ENCODE measurements around the gene BCAR3. TPM values are rescaled to one million over a fixed set of nuclear protein-coding genes. Genes with fewer than 3 reads are reported as not detected.

Gene BCAR3
- total RNA-seq, 1 donor = 32.0 TPM

- no peak for TF ChIP-seq CTCF (IDR thresholded peaks at IDR 0.05; ENCODE audit: insufficient read depth, low read depth, low read length)
- DNase-seq (ENCODE audit: low read depth) = no peak
- H3K4me3 ChIP-seq (ENCODE audit: low read depth, low read length) = no peak overlapping the region
Observed at GRCh38 chr1:93532780-93533378, 148.8 kb downstream of the BCAR3 start.

GRCh38 chr1:93531193-93531592 is 150.4 kb downstream of the BCAR3 start:
- DNase-seq (ENCODE audit: low read depth) = no peak
- H3K4me3 ChIP-seq (ENCODE audit: low read depth, low read length) = no peak overlapping the region
- no peak for TF ChIP-seq CTCF (IDR thresholded peaks at IDR 0.05; ENCODE audit: insufficient read depth, low read depth, low read length)

- H3K4me3 ChIP-seq (ENCODE audit: low read depth, low read length) = no peak overlapping the region
- DNase-seq (ENCODE audit: low read depth) = no peak
- no peak for TF ChIP-seq CTCF (IDR thresholded peaks at IDR 0.05; ENCODE audit: insufficient read depth, low read depth, low read length)
Observed at GRCh38 chr1:93528412-93528811, 153.2 kb downstream of the BCAR3 start.

GRCh38 chr1:93526431-93526830 is 155.2 kb downstream of the BCAR3 start:
- no peak for DNase-seq (ENCODE audit: low read depth)
- no peak overlapping the region for H3K4me3 ChIP-seq (ENCODE audit: low read depth, low read length)
- TF ChIP-seq CTCF (IDR thresholded peaks at IDR 0.05; ENCODE audit: insufficient read depth, low read depth, low read length) = no peak

GRCh38 chr1:93525431-93525830 is 156.2 kb downstream of the BCAR3 start:
- DNase-seq (ENCODE audit: low read depth) = no peak
- no peak for TF ChIP-seq CTCF (IDR thresholded peaks at IDR 0.05; ENCODE audit: insufficient read depth, low read depth, low read length)
- no peak overlapping the region for H3K4me3 ChIP-seq (ENCODE audit: low read depth, low read length)

GRCh38 chr1:93522721-93523120 is 158.9 kb downstream of the BCAR3 start:
- no peak for DNase-seq (ENCODE audit: low read depth)
- no peak overlapping the region for H3K4me3 ChIP-seq (ENCODE audit: low read depth, low read length)
- no peak for TF ChIP-seq CTCF (IDR thresholded peaks at IDR 0.05; ENCODE audit: insufficient read depth, low read depth, low read length)

- TF ChIP-seq CTCF (IDR thresholded peaks at IDR 0.05; ENCODE audit: insufficient read depth, low read depth, low read length) = no peak
- no peak overlapping the region for H3K4me3 ChIP-seq (ENCODE audit: low read depth, low read length)
- DNase-seq (ENCODE audit: low read depth) = no peak
Observed at GRCh38 chr1:93521618-93522017, 160.0 kb downstream of the BCAR3 start.
